MG63 (cell line): ENCODE data around the gene ZHX3. TPM values are rescaled to one million over a fixed set of nuclear protein-coding genes. Genes with fewer than 3 reads are reported as not detected.
A peak's percentile ranks its signal among the peaks of the same experiment; 100 is the strongest.
"Not testable (repeated sequence)": the region's sequence is repeated elsewhere in the genome, so short reads cannot be mapped to it uniquely, and the experiment has no call there.

Experiments
- DNase-seq: peaks from one replicate; pipeline ENCODE4 v3.0.0-alpha.2; 2020
- H3K27me3 ChIP-seq: fragments of 250-450 bp; sonication (Bioruptor Pico); 2 replicates; pipeline ENCODE4 v1.5.1; 2020; ENCODE audit warnings: mild to moderate bottlenecking, moderate library complexity
- H3K36me3 ChIP-seq: fragments of 250-450 bp; sonication (Bioruptor Pico); 2 replicates; pipeline ENCODE4 v1.5.1; 2020; ENCODE audit warnings: mild to moderate bottlenecking, moderate library complexity
- H3K4me3 ChIP-seq: fragments of 250-450 bp; sonication (Bioruptor Pico); 2 replicates; pipeline ENCODE4 v1.5.1; 2020; ENCODE audit warnings: mild to moderate bottlenecking, moderate library complexity
- H3K9me3 ChIP-seq: fragments of 250-450 bp; sonication (Bioruptor Pico); 2 replicates; pipeline ENCODE4 v1.5.1; 2020; ENCODE audit warnings: mild to moderate bottlenecking, moderate library complexity
- total RNA-seq: library from RNA; depleted of rRNA; stranded (reverse); fragments of >200 nt; shearing (Covaris generic); gene quantifications from 2 replicates; pipeline ENCODE4 v1.2.3, GENCODE V29; 2014; ENCODE audit warnings: low replicate concordance

Gene ZHX3
- total RNA-seq, 1 experiment from 2014 or later = 5.3 TPM

- no peaks in the 10 kb centered on the region for H3K9me3 ChIP-seq
- H3K27me3 ChIP-seq = no peaks in the 10 kb centered on the region
- no peak overlapping the region for H3K4me3 ChIP-seq
- DNase-seq = no peak
- peaks cover 8% of the 10 kb centered on the region for H3K36me3 ChIP-seq
These were observed 56.3 kb downstream of the ZHX3 start for GRCh38 chr20:41261260-41261659.

- Histone ChIP-seq H3K27me3 (no peaks in the 10 kb centered on the region), H3K4me3 (no peak overlapping the region), H3K36me3 (peaks cover 7% of the 10 kb centered on the region), H3K9me3 (no peaks in the 10 kb centered on the region)
- DNase-seq = no peak
These were observed 56.8 kb downstream of the ZHX3 start for GRCh38 chr20:41260734-41261220.

- peaks cover 4% of the 10 kb centered on the region for H3K36me3 ChIP-seq
- no peak overlapping the region for H3K4me3 ChIP-seq
- no peaks in the 10 kb centered on the region for H3K9me3 ChIP-seq
- no peak for DNase-seq
- no peaks in the 10 kb centered on the region for H3K27me3 ChIP-seq
These were observed 58.2 kb downstream of the ZHX3 start for GRCh38 chr20:41259309-41259708.

GRCh38 chr20:41258474-41258873 is 59.1 kb downstream of the ZHX3 start:
- Histone ChIP-seq H3K27me3 (no peaks in the 10 kb centered on the region), H3K36me3 (peaks cover 4% of the 10 kb centered on the region), H3K4me3 (no peak overlapping the region), H3K9me3 (no peaks in the 10 kb centered on the region)
- no peak for DNase-seq

- Histone ChIP-seq H3K36me3 (peaks cover 4% of the 10 kb centered on the region), H3K27me3 (no peaks in the 10 kb centered on the region), H3K4me3 (no peak overlapping the region), H3K9me3 (no peaks in the 10 kb centered on the region)
- no peak for DNase-seq
These were observed 61.0 kb downstream of the ZHX3 start for GRCh38 chr20:41256516-41256915.

- DNase-seq = no peak
- no peaks in the 10 kb centered on the region for H3K9me3 ChIP-seq
- no peak overlapping the region for H3K4me3 ChIP-seq
- peaks cover 4% of the 10 kb centered on the region for H3K36me3 ChIP-seq
- H3K27me3 ChIP-seq = no peaks in the 10 kb centered on the region
These were observed 61.9 kb downstream of the ZHX3 start for GRCh38 chr20:41255655-41256054.

GRCh38 chr20:41249411-41250281 is 67.9 kb downstream of the ZHX3 start:
- peak; percentile 93 for DNase-seq
- H3K36me3 ChIP-seq = no peaks in the 10 kb centered on the region; the same call in 1 of the 2 replicates
- H3K9me3 ChIP-seq = no peaks in the 10 kb centered on the region
- no peaks in the 10 kb centered on the region for H3K27me3 ChIP-seq
- H3K4me3 ChIP-seq = no peak overlapping the region

GRCh38 chr20:41248368-41249024 is 69.0 kb downstream of the ZHX3 start:
- H3K9me3 ChIP-seq = no peaks in the 10 kb centered on the region
- DNase-seq = no peak
- no peak overlapping the region for H3K4me3 ChIP-seq
- H3K27me3 ChIP-seq = no peaks in the 10 kb centered on the region
- no peaks in the 10 kb centered on the region for H3K36me3 ChIP-seq

- no peak for DNase-seq
- H3K36me3 ChIP-seq = no peaks in the 10 kb centered on the region; the same call in 1 of the 2 replicates
- H3K4me3 ChIP-seq = no peak overlapping the region
- H3K27me3 ChIP-seq = no peaks in the 10 kb centered on the region
- no peaks in the 10 kb centered on the region for H3K9me3 ChIP-seq
These were observed 69.8 kb downstream of the ZHX3 start for GRCh38 chr20:41247523-41248367.

GRCh38 chr20:41245086-41245707 is 72.3 kb downstream of the ZHX3 start:
- Histone ChIP-seq H3K27me3 (no peaks in the 10 kb centered on the region), H3K4me3 (no peak overlapping the region)
- DNase-seq = peak; percentile 33

GRCh38 chr20:41242807-41243206 is 74.7 kb downstream of the ZHX3 start:
- no peak for DNase-seq
- Histone ChIP-seq H3K36me3 (peaks cover 5% of the 10 kb centered on the region), H3K27me3 (no peaks in the 10 kb centered on the region), H3K4me3 (no peak overlapping the region), H3K9me3 (no peaks in the 10 kb centered on the region)

More at GRCh38 chr20:41245086-41245707, 72.3 kb downstream of the ZHX3 start:
- Histone ChIP-seq H3K36me3 (no peaks in the 10 kb centered on the region; the same call in 1 of the 2 replicates), H3K9me3 (no peaks in the 10 kb centered on the region)

GRCh38 chr20:41242352-41242751 is 75.2 kb downstream of the ZHX3 start:
- no peak overlapping the region for H3K4me3 ChIP-seq
- no peaks in the 10 kb centered on the region for H3K9me3 ChIP-seq
- DNase-seq = no peak
- no peaks in the 10 kb centered on the region for H3K27me3 ChIP-seq
- peaks cover 5% of the 10 kb centered on the region for H3K36me3 ChIP-seq

GRCh38 chr20:41237233-41237632 is 80.3 kb downstream of the ZHX3 start:
- H3K9me3 ChIP-seq, H3K27me3 ChIP-seq, H3K4me3 ChIP-seq, DNase-seq, H3K36me3 ChIP-seq: not testable (repeated sequence)

- H3K27me3 ChIP-seq, H3K4me3 ChIP-seq, H3K9me3 ChIP-seq, H3K36me3 ChIP-seq, DNase-seq: not testable (repeated sequence)
These were observed 80.7 kb downstream of the ZHX3 start for GRCh38 chr20:41236818-41237217.

GRCh38 chr20:41234546-41234945 is 83.0 kb downstream of the ZHX3 start:
- Histone ChIP-seq H3K27me3 (no peaks in the 10 kb centered on the region), H3K9me3 (no peaks in the 10 kb centered on the region), H3K36me3 (peaks cover 11% of the 10 kb centered on the region), H3K4me3 (no peak overlapping the region)
- no peak for DNase-seq

GRCh38 chr20:41234041-41234440 is 83.5 kb downstream of the ZHX3 start:
- Histone ChIP-seq H3K4me3 (no peak overlapping the region), H3K27me3 (no peaks in the 10 kb centered on the region), H3K36me3 (peaks cover 7% of the 10 kb centered on the region), H3K9me3 (no peaks in the 10 kb centered on the region)
- no peak for DNase-seq
